GM19099 (cell line): ENCODE measurements around the gene SGMS2.

Experiments
- POLR2A ChIP-seq: IDR thresholded peaks from 3 replicates; pipeline ENCODE4 v1.6.1; 2011; ENCODE audit warnings: low read depth; ENCODE audit not compliant: insufficient read length; ENCODE audit errors: extremely low read depth

Gene SGMS2

DNA sequence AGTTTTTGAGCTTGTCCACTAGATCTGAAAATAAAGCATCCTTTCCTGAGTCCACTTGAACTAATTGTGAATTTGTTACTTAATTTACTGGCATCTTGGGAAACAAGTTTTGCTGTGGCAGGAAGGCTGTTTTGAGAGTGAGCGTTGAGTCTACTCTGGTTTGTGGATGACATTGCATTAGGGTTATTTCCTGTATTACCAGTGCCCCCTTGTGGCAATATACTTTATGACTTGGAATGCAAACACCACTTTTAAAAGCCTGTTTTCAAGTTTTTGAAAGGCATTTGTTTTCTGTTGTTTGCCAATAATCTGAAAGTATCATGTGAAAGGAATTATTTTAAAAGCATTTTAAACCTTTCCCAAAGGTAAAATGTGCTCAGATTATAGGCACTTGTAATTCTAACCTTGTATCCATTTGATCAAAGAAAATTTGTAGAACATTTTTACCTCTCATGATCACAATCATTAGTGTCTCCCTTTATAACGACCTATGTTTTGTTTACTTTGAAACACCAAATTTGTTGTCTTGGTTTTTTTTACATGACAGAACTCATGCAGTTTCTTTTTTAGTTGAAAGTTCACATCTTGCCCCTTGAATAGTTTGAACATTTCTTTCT is 88.7 kb downstream of the SGMS2 start:
- TF ChIP-seq POLR2A, result no peak

GRCh38 chr4:107915220-107915619 is 90.5 kb downstream of the SGMS2 start:
- TF ChIP-seq POLR2A, result no peak

DNA sequence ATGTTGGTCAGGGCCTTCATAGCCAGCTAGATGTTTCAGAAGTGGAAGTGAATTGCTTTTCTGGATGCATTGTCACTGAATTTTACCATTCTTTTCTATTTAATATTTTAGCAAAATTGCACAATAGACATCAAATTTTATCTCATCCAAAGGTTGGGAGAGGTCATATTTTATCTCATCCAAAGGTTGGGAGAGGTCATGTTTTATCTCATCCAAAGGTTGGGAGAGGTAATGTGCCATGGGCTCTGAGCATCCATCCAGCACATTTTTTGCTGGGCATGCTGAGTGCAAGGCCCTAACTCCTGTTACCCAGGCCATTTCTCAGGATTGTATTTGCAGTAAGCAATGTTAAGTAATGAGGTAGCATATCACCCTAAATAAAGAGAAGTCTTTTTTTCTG is 91.9 kb downstream of the SGMS2 start:
- no peak for TF ChIP-seq POLR2A

DNA sequence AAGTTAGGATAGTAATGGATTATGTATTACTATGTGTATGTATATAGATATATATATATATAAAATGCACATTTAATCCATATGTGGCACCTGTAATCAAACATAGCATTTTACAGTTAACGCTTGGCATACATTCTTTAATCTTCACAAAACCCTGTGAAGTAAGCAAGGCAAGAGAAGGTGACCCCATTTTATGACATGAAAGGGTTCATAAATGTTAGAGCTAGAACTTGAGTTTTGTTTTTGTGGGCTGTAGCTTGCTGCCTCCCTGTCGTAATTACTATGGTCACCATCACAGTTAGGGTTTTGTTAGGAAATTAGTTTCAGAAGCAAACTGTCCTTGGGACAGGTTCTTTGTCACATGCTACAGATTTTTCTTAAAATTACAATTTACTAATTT is 92.8 kb downstream of the SGMS2 start:
- TF ChIP-seq POLR2A, result no peak

DNA sequence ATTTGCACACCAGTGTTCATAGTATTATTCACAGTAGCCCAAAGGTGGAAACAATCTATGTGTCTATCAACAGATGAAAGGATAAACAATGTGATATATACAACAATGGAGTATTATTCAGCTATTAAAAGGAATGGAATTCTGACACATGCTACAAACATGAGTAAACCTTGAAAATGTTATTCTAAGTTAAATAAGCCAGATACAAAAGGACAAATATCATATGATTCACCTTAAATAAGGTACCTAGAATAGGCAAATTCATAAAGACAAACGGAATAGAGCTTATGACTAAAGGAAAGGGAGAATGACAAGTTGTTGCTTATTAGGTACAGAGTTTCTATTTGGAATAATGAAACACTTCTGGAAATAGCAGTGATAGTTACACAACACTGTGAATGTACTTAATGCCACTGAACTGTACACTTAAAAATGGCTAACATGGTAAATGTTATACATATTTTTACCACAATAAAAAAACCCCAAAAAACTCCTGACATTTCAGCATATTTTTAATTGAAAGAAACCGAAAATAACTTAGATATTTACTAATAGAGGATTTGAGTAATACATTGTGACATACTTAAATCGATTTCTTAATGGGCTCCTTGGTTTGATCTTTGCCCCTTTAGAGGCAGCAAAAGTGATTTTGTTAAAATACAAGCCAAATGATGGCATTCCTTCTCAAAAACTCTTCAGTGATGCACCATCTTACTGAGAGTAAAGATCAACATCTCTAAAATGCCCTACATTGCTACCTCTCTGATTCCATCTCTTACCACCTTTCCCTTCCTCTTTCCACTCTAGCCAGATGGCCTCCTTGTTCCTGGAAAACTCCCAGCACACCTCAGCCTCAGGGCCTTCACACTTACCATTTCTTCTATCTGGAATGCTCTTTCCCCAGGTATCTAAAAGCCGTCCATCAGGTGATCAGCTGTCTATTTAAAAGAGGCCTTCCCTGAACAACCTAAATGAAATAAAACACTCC is 98.0 kb downstream of the SGMS2 start:
- no peak for TF ChIP-seq POLR2A

DNA sequence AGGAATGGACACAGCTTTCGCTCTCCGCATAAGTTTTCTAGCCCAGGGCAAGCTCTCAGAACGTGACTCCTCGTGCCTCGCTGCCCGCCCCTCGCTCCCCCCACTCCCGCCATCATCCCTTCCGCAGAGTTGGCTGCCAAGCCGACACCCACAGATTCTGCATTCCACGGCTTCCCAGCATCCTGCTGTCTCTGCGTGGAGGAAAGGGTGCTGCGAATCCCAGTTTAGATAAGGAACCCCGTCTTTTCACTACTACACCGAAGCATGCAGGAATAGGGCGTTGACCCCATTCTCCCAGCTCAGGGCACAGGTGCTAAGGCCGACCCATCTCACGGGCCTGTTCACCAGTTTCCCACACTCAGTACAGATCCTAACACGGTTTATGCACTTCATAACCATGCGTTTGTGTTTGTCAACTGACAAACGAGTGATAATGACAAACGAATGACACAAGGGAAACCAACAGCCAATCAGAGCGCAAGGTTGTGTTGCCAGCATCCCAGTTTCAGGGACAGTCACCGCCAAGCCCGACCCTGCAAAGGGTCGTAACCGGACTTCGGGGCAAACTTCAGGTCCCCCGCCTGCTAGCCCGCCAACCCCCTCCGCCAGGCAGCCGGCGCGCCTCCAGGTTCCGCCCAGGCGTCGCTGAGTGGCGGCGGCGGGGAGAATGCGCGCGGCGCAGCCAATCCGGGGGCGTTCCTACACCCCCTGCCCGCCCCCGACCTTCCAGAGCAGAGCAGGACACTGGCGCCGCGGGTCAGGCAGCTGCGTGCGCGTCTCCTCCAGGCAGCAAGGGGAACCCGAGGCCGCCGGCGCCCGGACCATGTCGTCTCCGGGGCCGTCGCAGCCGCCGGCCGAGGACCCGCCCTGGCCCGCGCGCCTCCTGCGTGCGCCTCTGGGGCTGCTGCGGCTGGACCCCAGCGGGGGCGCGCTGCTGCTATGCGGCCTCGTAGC is 106.4 kb downstream of the SGMS2 start, which contains the start of gene CYP2U1:
CYP2U1 (plus strand) TSS at position 729 of the 954 bp plus-strand sequence; CDS start at position 824, 95 bp downstream.
- peak; percentile 59 for TF ChIP-seq POLR2A

DNA sequence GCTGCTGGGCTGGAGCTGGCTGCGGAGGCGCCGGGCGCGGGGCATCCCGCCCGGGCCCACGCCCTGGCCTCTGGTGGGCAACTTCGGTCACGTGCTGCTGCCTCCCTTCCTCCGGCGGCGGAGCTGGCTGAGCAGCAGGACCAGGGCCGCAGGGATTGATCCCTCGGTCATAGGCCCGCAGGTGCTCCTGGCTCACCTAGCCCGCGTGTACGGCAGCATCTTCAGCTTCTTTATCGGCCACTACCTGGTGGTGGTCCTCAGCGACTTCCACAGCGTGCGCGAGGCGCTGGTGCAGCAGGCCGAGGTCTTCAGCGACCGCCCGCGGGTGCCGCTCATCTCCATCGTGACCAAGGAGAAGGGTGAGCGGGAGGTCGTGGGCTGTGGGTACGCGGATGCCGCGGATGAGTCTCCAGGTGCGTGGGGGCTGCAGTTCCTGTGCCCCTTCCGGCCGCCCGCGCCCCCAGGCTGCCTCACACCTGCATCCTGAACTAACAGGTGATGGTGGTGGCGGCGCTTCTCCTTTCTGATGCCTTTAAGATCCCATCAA is 107.1 kb downstream of the SGMS2 start:
- no peak for TF ChIP-seq POLR2A

GRCh38 chr4:107935246-107935645 is 110.5 kb downstream of the SGMS2 start:
- TF ChIP-seq POLR2A, result no peak

- TF ChIP-seq POLR2A, result no peak
These were observed 112.3 kb downstream of the SGMS2 start for GRCh38 chr4:107937040-107937439.

GRCh38 chr4:107939307-107939706 is 114.6 kb downstream of the SGMS2 start:
- no peak for TF ChIP-seq POLR2A

GRCh38 chr4:107945809-107946208 is 121.1 kb downstream of the SGMS2 start:
- TF ChIP-seq POLR2A, result no peak

GRCh38 chr4:107950746-107951540 is 126.2 kb downstream of the SGMS2 start:
- no peak for TF ChIP-seq POLR2A

DNA sequence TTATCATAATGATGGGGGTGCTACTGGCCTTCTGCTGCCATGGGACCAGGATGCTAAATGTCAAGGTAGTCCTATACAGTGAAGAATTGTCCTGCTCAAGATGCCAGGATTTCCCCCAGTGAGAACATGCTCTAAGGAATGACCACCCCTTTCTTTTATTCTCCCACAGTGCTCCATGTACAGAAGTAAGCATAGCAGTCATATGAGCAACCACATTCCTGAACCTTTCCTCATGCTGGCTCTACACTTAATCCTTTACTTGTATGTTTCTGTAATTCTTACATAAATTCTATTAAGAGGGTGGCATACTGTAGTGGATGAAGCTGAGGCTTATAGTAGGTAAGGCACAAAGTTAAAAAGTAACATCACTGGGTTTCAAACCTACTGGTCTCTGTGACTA is 126.8 kb downstream of the SGMS2 start:
- TF ChIP-seq POLR2A, result no peak

DNA sequence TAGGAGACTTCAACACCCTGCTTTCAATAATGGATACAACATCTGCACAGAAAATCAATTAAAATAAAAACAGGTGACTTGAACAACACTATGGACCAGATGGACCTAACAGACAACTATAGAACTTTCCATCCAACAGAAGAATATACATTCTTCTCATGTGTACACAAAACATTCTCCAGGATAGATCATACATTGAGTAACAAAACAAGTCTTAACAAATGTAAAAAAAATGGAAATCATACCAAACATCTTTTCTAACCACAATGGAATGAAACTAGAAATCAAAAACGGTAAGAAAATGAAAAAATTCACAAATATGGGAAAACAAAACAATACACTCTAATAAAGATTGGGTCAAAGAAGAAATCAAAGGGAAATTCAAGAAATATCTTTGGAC is 131.3 kb downstream of the SGMS2 start:
- no peak for TF ChIP-seq POLR2A
